HepG2 (cell line): ENCODE results near the gene CASP3. TPM values are rescaled to one million over a fixed set of nuclear protein-coding genes. Genes with fewer than 3 reads are reported as not detected.

Source experiments
- FOXM1 ChIP-seq: sonication (generic); formaldehyde crosslinking; IDR thresholded peaks from 2 replicates; pipeline ENCODE4 v1.5.0; 2020; ENCODE audit warnings: missing genetic modification reagents
- HDAC1 ChIP-seq: sonication (generic); formaldehyde crosslinking; IDR thresholded peaks from 2 replicates; pipeline ENCODE4 v1.5.1; 2020; ENCODE audit warnings: mild to moderate bottlenecking, missing genetic modification reagents
- ISX ChIP-seq: sonication (generic); formaldehyde crosslinking; conservative IDR thresholded peaks from 2 replicates; pipeline ENCODE4 v1.5.0; 2020; ENCODE audit warnings: missing genetic modification reagents
- KLF6 ChIP-seq: IDR thresholded peaks from 2 replicates; pipeline ENCODE4 v1.8.0; 2016; ENCODE audit warnings: missing biosample characterization, missing genetic modification reagents
- MXI1 ChIP-seq: IDR thresholded peaks from 3 replicates; pipeline ENCODE4 v1.6.1; 2012; ENCODE audit warnings: low read depth, low read length, inconsistent platforms, borderline replicate concordance
- REL ChIP-seq: sonication (generic); formaldehyde crosslinking; conservative IDR thresholded peaks from 2 replicates; pipeline ENCODE4 v1.8.0; 2022; ENCODE audit warnings: mild to moderate bottlenecking, missing genetic modification reagents, moderate library complexity
- SP4 ChIP-seq: sonication (generic); formaldehyde crosslinking; IDR thresholded peaks from 2 replicates; pipeline ENCODE4 v1.8.1; 2023; ENCODE audit warnings: mild to moderate bottlenecking, missing genetic modification reagents
- TOE1 ChIP-seq: sonication (generic); formaldehyde crosslinking; IDR thresholded peaks from 2 replicates; pipeline ENCODE4 v1.4.0; 2020; ENCODE audit warnings: mild to moderate bottlenecking, missing genetic modification reagents
- ZBTB1 ChIP-seq: sonication (generic); formaldehyde crosslinking; IDR thresholded peaks from 2 replicates; pipeline ENCODE4 v1.4.0; 2020; ENCODE audit warnings: missing genetic modification reagents, borderline replicate concordance
- ZBTB46 ChIP-seq: sonication (generic); formaldehyde crosslinking; IDR thresholded peaks from 2 replicates; pipeline ENCODE4 v1.4.0; 2020; ENCODE audit warnings: mild to moderate bottlenecking, missing genetic modification reagents, borderline replicate concordance
- ZEB1 ChIP-seq: IDR thresholded peaks from 2 replicates; pipeline ENCODE4 v1.6.1; 2012; ENCODE audit warnings: mild to moderate bottlenecking, low read depth, inconsistent platforms; ENCODE audit not compliant: insufficient replicate concordance
- ZNF543 ChIP-seq: sonication (generic); formaldehyde crosslinking; IDR thresholded peaks from 2 replicates; pipeline ENCODE4 v1.4.0; 2020; ENCODE audit warnings: mild to moderate bottlenecking, missing genetic modification reagents
- ZNF546 ChIP-seq: sonication (generic); formaldehyde crosslinking; conservative IDR thresholded peaks from 2 replicates; pipeline ENCODE4 v1.8.1; 2023; ENCODE audit warnings: mild to moderate bottlenecking, missing genetic modification reagents
- ZNF687 ChIP-seq: sonication (generic); formaldehyde crosslinking; IDR thresholded peaks from 2 replicates; pipeline ENCODE4 v1.5.1; 2020; ENCODE audit warnings: mild to moderate bottlenecking, missing genetic modification reagents, moderate library complexity
- ZSCAN31 ChIP-seq: sonication (generic); formaldehyde crosslinking; IDR thresholded peaks from 2 replicates; pipeline ENCODE4 v1.5.0; 2020; ENCODE audit warnings: low read depth, mild to moderate bottlenecking, missing genetic modification reagents
- polyA plus RNA-seq, 8 experiments: library from polyadenylated mRNA; depleted of rRNA in 3 of 8; stranded (reverse) in 7 of 8; unstranded in 1 of 8; fragments of >200 nt; fragmentation: Illumina TruSeq in 4 of 8; extraction: Trizol in 4 of 8; gene quantifications; 2 replicates each; pipeline versions ENCODE4 v1.2.1 to v1.2.3, GENCODE V29; 2011 to 2016; ENCODE audit warnings: low read depth in 4 of 8, missing spikeins in 1 of 8, mixed read lengths in 1 of 8; ENCODE audit not compliant: insufficient read depth in 1 of 8
- total RNA-seq, 5 experiments: library from RNA; depleted of rRNA; stranded (reverse); fragments of >200 nt; fragmentation: Illumina TruSeq; extraction: Trizol; gene quantifications; 2 replicates each; pipeline ENCODE4 v1.2.3, GENCODE V29; 2016; ENCODE audit warnings: low read depth in 1 of 5
- TF ChIP-seq, protein P1 (sequence below): sonication (generic); formaldehyde crosslinking; conservative IDR thresholded peaks from 2 replicates; pipeline ENCODE4 v1.4.0; 2020; ENCODE audit warnings: missing genetic modification reagents
- TF ChIP-seq, protein P2 (sequence below): sonication (generic); formaldehyde crosslinking; IDR thresholded peaks from 2 replicates; pipeline ENCODE4 v1.4.0; 2020; ENCODE audit warnings: mild to moderate bottlenecking, low read depth, missing genetic modification reagents

Gene CASP3
- total and polyA plus RNA-seq, 2 of the 13 experiments (the other 11 are each of a cell fraction or from before 2014, with no cell fraction given): 26.0 to 77.8 TPM

- TF ChIP-seq REL (CRISPR knock-in tag) (no peak; the same call in 1 of the 2 replicates), ZNF543 (CRISPR knock-in tag) (peak; percentile 42; the same call in 1 of the 2 replicates), TOE1 (no peak), MXI1 (peak; percentile 55; the same call in 1 of the 3 replicates), FOXM1 (CRISPR knock-in tag) (no peak), KLF6 (CRISPR knock-in tag) (no peak; the same call in 1 of the 2 replicates), ZNF687 (CRISPR knock-in tag) (peak; percentile 80), ZEB1 (no peak), ZBTB1 (CRISPR knock-in tag) (no peak), SP4 (CRISPR knock-in tag) (peak; percentile 93), HDAC1 (CRISPR knock-in tag) (peak; percentile 37), ISX (CRISPR knock-in tag) (no peak), ZSCAN31 (CRISPR knock-in tag) (peak; percentile 70; the same call in 1 of the 2 replicates), ZBTB46 (CRISPR knock-in tag) (no peak), ZNF546 (CRISPR knock-in tag) (peak; percentile 70)
- TF ChIP-seq, protein P1, sequence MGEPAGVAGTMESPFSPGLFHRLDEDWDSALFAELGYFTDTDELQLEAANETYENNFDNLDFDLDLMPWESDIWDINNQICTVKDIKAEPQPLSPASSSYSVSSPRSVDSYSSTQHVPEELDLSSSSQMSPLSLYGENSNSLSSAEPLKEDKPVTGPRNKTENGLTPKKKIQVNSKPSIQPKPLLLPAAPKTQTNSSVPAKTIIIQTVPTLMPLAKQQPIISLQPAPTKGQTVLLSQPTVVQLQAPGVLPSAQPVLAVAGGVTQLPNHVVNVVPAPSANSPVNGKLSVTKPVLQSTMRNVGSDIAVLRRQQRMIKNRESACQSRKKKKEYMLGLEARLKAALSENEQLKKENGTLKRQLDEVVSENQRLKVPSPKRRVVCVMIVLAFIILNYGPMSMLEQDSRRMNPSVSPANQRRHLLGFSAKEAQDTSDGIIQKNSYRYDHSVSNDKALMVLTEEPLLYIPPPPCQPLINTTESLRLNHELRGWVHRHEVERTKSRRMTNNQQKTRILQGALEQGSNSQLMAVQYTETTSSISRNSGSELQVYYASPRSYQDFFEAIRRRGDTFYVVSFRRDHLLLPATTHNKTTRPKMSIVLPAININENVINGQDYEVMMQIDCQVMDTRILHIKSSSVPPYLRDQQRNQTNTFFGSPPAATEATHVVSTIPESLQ: no peak
- TF ChIP-seq, protein P2, sequence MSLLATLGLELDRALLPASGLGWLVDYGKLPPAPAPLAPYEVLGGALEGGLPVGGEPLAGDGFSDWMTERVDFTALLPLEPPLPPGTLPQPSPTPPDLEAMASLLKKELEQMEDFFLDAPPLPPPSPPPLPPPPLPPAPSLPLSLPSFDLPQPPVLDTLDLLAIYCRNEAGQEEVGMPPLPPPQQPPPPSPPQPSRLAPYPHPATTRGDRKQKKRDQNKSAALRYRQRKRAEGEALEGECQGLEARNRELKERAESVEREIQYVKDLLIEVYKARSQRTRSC (CRISPR knock-in tag): no peak
These were observed at the start of gene CASP3, which contains the start of gene PRIMPOL (continued) for GRCh38 chr4:184649026-184649970.
